DOHH2 (cell line): ENCODE results near the gene BHLHE40.

Experiments used
- EZH2phosphoT487 ChIP-seq: fragments of 200-600 bp; sonication (generic); IDR thresholded peaks from 2 replicates; pipeline ENCODE4 v1.6.1; 2017; ENCODE audit warnings: borderline replicate concordance, mild to moderate bottlenecking, antibody characterized with exemption, low read length, moderate library complexity, mixed read lengths
- TF ChIP-seq, protein P1 (sequence below): fragments of 200-600 bp; sonication (generic); IDR thresholded peaks from one replicate; pipeline ENCODE4 v1.5.1; 2014; ENCODE audit warnings: antibody characterized with exemption, mild to moderate bottlenecking, low read depth, low read length; ENCODE audit not compliant: poor library complexity, severe bottlenecking

DNA sequence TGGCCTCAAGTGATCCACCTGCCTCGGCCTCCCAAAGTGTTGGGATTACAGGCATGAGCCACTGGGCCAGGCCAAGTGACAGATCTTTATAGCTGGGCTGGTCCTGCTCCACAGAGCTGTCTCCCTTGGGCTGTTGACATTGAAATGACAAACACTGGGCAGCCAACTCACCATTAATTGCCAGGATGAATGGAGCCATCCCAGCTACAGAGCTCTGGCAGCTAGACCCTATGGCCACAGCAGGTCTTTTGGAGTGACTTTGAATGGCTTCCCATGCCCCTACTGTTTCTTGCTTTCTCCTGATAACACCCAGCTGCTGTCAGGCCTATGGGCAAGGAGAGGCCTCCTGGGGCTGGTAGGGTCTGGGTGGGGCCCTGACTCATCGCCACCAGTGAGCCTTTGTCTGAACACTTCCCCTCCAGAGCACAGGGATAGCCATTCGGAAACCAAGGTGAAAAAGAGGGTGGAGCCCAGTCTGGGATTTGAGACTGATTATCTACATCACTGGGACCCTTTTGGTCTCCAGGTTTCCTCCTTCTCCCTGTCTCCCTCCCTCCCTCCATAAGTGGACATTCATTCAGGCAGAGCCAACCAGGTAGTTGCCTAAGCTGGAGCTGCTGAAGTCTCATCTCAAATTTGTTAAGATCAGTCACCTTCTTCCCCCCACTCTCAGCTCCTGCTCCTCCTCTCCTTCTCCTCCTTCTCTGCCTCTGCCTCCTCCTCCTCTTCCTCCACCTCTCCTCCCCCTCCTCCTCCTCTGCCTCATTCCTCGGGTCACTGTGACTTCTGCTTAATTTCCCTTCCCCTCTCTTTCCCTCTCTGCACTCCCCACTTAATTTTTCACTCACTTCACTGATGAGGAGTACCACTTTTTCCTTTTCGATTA is 34.0 kb downstream of the BHLHE40 start:
- TF ChIP-seq, protein P1, sequence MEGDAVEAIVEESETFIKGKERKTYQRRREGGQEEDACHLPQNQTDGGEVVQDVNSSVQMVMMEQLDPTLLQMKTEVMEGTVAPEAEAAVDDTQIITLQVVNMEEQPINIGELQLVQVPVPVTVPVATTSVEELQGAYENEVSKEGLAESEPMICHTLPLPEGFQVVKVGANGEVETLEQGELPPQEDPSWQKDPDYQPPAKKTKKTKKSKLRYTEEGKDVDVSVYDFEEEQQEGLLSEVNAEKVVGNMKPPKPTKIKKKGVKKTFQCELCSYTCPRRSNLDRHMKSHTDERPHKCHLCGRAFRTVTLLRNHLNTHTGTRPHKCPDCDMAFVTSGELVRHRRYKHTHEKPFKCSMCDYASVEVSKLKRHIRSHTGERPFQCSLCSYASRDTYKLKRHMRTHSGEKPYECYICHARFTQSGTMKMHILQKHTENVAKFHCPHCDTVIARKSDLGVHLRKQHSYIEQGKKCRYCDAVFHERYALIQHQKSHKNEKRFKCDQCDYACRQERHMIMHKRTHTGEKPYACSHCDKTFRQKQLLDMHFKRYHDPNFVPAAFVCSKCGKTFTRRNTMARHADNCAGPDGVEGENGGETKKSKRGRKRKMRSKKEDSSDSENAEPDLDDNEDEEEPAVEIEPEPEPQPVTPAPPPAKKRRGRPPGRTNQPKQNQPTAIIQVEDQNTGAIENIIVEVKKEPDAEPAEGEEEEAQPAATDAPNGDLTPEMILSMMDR = no peak
- no peak for TF ChIP-seq EZH2phosphoT487
